KMS-11 (cell line): ENCODE data around the gene SUPT3H.

Source experiments
- H2AFZ ChIP-seq: fragments of 200-600 bp; sonication (generic); 2 replicates; pipeline ENCODE4 v1.6.1; 2016; ENCODE audit warnings: antibody characterized with exemption, mixed run types, low read depth
- H3K27ac ChIP-seq: fragments of 200-600 bp; sonication (generic); 2 replicates; pipeline ENCODE4 v1.6.1; 2016; ENCODE audit warnings: mild to moderate bottlenecking, mixed run types
- H3K27me3 ChIP-seq: fragments of 200-600 bp; sonication (generic); 2 replicates; pipeline ENCODE4 v1.6.1; 2017; ENCODE audit warnings: mild to moderate bottlenecking, low read depth, mixed run types, moderate library complexity; ENCODE audit not compliant: insufficient read depth
- H3K36me3 ChIP-seq: fragments of 200-600 bp; sonication (generic); 2 replicates; pipeline ENCODE4 v1.6.1; 2017; ENCODE audit warnings: mild to moderate bottlenecking, mixed run types; ENCODE audit not compliant: insufficient read depth
- H3K4me1 ChIP-seq: fragments of 200-600 bp; sonication (generic); 2 replicates; pipeline ENCODE4 v1.6.1; 2016; ENCODE audit warnings: mild to moderate bottlenecking, low read depth, mixed run types; ENCODE audit not compliant: poor library complexity, severe bottlenecking
- H3K4me2 ChIP-seq: fragments of 200-600 bp; sonication (generic); 2 replicates; pipeline ENCODE4 v1.7.0; 2016; ENCODE audit warnings: mild to moderate bottlenecking, mixed run types
- H3K4me3 ChIP-seq: fragments of 200-600 bp; sonication (generic); IDR thresholded peaks from 2 replicates; pipeline ENCODE4 v1.6.1; 2017; ENCODE audit warnings: low read depth, low read length, mixed read lengths; ENCODE audit not compliant: insufficient read depth
- H3K79me2 ChIP-seq: fragments of 200-600 bp; sonication (generic); 2 replicates; pipeline ENCODE4 v1.6.1; 2016; ENCODE audit warnings: low read depth, mixed run types; ENCODE audit not compliant: insufficient read depth
- H3K9ac ChIP-seq: fragments of 200-600 bp; sonication (generic); 2 replicates; pipeline ENCODE4 v1.6.1; 2016; ENCODE audit warnings: mild to moderate bottlenecking, mixed run types
- H4K20me1 ChIP-seq: fragments of 200-600 bp; sonication (generic); 2 replicates; pipeline ENCODE4 v1.6.1; 2016; ENCODE audit warnings: mild to moderate bottlenecking, mixed run types; ENCODE audit not compliant: insufficient read depth
- CTCF ChIP-seq: fragments of 200-600 bp; sonication (generic); conservative IDR thresholded peaks from 2 replicates; pipeline ENCODE4 v1.6.1; 2017; ENCODE audit warnings: low read depth, mild to moderate bottlenecking, antibody characterized with exemption, low read length, moderate library complexity, mixed read lengths

SUPT3H gene

DNA sequence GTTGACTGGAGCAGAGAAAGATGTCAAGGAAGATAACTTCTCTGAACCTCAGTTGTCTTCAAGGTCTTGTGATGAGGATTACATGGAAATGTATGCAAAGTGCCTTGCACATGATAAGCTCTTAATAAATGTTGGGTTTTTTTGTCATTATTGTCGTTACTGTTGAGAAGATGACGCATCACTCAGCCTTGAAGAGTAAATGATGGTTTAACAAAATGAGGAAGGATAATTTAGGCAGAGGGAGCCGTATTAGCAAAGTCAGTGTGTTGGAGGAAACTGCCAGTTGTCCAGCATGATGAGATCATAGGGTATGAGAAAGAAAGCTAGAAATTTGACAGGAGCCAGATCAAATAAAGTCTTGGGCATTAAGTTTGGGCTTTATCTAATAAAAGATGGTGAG, 8.8 kb upstream of the SUPT3H start:
- Histone ChIP-seq H3K9ac (no peak overlapping the region), H3K4me1 (no peaks in the 10 kb centered on the region), H2AFZ (no peak overlapping the region), H4K20me1 (no peaks in the 10 kb centered on the region), H3K27ac (no peak overlapping the region), H3K4me2 (no peak overlapping the region), H3K4me3 (no peak overlapping the region), H3K36me3 (no peaks in the 10 kb centered on the region), H3K79me2 (no peaks in the 10 kb centered on the region), H3K27me3 (no peaks in the 10 kb centered on the region)
- no peak for TF ChIP-seq CTCF

DNA sequence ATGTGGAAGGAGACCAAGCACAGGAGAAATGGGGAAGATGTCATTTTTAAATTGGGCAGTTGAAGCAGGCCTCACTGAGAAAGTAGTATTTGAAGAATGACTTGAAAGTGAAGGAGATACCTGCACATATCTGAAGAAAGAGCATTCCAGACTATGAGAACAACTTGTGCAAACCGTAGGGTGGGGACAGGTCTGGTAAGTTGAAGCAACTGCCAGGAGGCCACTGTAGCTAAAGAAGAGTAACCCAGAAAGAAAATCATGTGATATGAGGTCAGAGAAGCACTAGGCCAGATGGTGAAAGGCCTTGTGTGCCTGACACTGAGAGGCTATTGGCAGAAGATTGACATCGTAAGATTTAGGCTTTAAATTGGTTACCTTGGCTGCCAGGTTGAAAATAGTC, 4.7 kb upstream of the SUPT3H start:
- no peak overlapping the region for H2AFZ ChIP-seq
- H3K36me3 ChIP-seq: no peaks in the 10 kb centered on the region
- H4K20me1 ChIP-seq: no peaks in the 10 kb centered on the region
- no peak overlapping the region for H3K4me3 ChIP-seq
- no peak overlapping the region for H3K4me2 ChIP-seq
- H3K79me2 ChIP-seq: 0 out of 2 replicates have a peak, but pooled peaks cover 8% of the 10 kb centered on the region
- no peak overlapping the region for H3K9ac ChIP-seq
- TF ChIP-seq CTCF: no peak
- H3K4me1 ChIP-seq: peaks cover 8% of the 10 kb centered on the region
- no peak overlapping the region for H3K27ac ChIP-seq
- no peaks in the 10 kb centered on the region for H3K27me3 ChIP-seq

- no peak; the same call in 1 of the 2 replicates for TF ChIP-seq CTCF
- peaks cover 27% of the 10 kb centered on the region for H3K4me1 ChIP-seq
- no peak overlapping the region for H3K4me3 ChIP-seq
- peak overlapping the region; percentile 66 for H2AFZ ChIP-seq
- peak overlapping the region; percentile 98 for H3K4me2 ChIP-seq
- peak overlapping the region; percentile 96 for H3K27ac ChIP-seq
- H3K9ac ChIP-seq: peak overlapping the region; percentile 96
- no peaks in the 10 kb centered on the region for H3K36me3 ChIP-seq
- H4K20me1 ChIP-seq: no peaks in the 10 kb centered on the region
- no peaks in the 10 kb centered on the region for H3K27me3 ChIP-seq
- peaks cover 26% of the 10 kb centered on the region; the same call in 1 of the 2 replicates for H3K79me2 ChIP-seq
Measured at GRCh38 chr6:45378334-45378926, 696 bp upstream of the SUPT3H start.

GRCh38 chr6:45377043-45377553, 636 bp downstream of the SUPT3H start:
- peaks cover 27% of the 10 kb centered on the region for H3K4me1 ChIP-seq
- no peaks in the 10 kb centered on the region for H3K36me3 ChIP-seq
- H3K4me2 ChIP-seq: peak overlapping the region; percentile 79
- peak overlapping the region; percentile 96 for H3K27ac ChIP-seq
- H3K9ac ChIP-seq: peak overlapping the region; percentile 96
- no peaks in the 10 kb centered on the region for H3K27me3 ChIP-seq
- no peak for TF ChIP-seq CTCF
- H4K20me1 ChIP-seq: no peaks in the 10 kb centered on the region
- H3K79me2 ChIP-seq: peaks cover 26% of the 10 kb centered on the region; the same call in 1 of the 2 replicates
- no peak overlapping the region for H3K4me3 ChIP-seq
- peak overlapping the region; percentile 66 for H2AFZ ChIP-seq
